NCI-H82 treated with DMSO at 0.1 percent for 48 hours (cell line): ENCODE data around the gene POLR1A.

Source experiments
- DNase-seq: peaks from one replicate; lab custom pipeline; 2025; ENCODE audit not compliant: unreplicated experiment; lab: John Stamatoyannopoulos, UW

POLR1A gene

DNA sequence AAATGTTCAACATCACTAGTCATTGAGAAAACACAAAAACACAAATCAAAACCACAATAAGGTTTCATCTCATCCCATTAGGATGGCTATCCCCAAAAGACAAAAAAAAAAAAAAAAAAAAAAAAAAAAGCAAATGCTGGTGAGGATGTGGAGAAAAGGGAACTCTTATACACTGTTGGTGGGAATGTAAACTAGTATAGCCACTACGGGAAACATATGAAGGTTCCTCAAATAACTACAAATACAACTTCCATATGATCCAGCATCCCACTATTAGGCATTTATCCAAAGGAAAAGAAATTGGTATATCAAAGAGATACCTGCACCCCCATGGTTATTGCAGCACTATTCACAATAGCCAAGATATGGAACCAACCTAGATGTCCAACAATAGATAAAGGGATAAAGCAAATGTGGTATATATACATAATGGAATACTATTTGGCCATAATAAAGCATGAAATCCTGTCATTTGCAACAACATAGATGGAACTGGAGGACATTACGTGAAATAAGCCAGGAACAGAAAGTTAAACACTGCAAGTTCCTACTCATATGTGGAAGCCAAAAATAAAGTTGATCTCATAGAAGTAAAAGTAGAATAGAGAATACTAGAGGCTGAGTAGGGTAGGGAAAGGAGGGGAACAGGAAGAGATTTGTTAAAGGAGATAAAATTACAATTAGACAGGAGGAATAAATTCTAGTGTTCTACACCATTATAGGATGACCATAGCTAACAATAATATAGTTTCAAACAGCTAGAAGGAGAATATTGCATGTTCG lies 8.4 kb downstream of the POLR1A start:
- no peak for DNase-seq

DNA sequence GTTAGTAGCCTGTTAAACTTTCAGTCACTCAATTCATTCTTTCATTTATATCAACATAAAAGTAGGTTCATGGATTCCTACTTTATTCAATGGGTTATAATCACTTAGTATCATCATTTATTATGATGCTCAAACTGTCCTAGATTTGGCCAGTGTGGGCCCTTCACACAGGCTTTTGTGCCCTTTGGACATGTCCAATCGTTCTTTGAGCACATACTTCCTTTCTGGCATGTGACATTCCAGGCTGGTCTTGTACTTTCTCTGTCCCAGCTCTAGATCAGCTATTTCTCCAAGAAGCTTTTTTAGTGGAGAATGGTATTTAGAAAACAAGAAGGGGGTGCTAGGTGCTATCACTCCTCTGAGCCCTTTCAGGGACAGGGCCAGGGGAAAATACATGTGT lies 11.5 kb downstream of the POLR1A start:
- DNase-seq, result no peak

DNA sequence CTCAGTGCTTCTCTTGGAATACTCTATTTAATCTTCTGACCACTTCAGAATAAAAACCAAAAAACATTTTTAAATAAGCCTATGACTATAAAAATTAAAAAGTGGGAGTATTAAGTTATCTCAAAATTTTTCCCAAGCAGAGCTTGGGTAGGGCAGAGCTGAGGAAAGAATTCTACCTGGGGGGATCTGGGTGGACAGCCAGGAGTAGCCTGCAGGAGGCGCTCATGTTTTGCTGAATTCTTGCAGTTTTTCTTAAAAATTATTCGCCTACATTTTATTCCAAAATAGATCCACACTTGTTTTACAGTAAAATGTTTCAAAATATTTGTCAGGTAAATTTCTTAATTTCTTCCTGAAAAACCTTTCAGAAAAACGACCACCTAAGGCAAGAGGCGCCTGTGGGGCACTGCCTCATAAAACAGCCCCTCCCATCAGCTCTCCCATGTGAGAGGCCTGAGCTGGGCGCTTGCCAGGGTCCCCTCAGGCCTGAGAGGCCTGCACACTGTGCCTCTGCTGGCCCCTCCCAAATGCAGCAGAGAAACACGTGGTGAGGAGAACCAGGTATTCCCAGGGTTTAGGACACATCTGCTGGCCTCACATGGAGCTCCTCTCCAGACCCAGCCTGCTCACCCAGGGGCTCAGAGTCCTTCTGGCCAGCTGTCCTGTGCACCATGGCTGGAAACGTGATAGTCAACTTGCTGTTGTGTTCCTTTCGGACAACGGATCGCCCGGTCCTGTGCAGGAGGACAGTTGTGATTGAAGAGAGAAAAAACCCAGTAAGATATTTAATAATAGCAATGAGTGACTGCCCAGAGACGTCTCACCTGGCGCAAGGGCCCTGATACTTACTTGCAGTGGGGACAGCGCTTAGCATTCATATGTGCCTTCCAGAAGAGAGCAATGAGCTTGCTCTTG lies 17.5 kb downstream of the POLR1A start:
- no peak for DNase-seq

DNA sequence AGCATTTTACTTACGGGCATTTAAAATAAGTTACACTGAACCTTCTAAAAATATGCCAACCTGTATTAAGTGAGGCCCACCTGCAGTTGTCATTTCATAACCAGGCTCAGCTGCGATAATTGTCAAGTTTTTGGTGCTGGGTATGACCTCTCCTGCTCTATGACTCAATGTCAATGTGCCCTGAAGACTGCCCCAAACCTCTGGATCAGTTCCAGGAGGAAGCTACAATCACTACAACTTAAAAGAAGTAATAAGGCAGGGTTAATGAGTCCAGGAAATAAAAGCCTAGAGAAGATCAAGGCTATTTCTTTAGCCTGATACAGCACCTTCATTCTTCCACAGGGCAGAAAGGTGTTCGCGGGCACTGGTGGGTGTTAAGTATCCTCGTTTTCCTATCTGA lies 22.9 kb downstream of the POLR1A start:
- DNase-seq, result no peak

DNA sequence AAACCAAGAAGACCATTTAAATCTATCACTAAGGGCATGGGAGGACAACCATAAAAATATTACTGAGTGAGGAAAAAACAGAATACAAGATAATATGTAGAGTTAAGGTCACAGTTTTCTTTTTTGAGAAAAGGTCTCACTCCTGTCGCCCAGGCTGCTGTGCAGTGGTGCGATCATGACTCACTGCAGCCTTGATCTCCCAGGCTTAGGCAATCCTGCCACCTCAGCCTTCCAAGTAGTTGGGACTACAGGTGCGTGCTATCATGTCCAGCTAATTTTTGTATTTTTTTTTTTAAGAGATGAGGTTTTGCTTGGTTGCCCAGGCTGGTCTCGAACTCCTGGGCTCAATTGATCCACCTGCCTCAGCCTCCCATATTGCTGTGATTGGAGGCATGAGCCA lies 24.0 kb downstream of the POLR1A start:
- DNase-seq, result no peak

DNA sequence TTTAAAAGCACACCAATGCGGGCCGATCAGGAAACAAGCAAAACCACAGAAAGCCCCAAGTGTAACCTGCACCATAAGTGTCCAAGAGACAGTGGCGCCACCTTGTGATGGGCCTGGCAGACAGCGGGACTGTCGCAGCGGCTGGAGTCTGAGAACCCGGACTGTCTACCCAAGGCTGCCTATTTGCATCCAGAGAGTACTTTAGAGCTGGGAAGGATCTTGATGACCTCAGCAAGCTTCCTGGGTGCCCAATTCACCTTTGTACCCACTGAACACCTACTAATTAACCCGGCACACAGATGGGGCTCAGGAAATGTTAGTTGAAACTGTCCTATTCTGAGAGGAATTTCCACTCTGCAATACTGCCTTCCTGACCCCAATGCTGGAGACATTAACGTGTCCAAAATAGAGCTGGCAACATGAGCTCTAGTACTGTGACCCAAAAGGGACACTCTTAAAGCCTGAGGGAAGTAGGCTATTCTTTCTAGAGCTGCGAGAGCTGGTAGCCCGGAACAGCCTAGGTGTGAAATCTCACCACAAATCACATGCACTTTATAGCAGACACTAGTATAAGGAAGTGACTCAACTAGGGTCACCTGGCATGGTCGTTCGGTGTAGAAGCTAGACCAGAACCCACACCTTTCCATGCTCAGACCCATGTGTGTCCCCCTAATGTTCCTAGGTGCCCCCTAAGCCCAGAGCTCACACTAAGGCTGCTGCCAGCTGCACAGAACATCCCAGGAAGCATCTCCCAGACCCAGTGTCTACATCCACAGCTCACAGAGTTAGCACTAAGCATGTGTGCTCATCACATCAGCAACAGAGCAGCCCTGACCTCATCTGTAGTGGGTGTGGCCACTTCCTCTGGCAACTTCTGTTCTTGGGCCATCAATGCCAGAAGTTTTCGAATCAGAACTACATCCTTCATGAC lies 25.4 kb downstream of the POLR1A start:
- DNase-seq, result no peak

DNA sequence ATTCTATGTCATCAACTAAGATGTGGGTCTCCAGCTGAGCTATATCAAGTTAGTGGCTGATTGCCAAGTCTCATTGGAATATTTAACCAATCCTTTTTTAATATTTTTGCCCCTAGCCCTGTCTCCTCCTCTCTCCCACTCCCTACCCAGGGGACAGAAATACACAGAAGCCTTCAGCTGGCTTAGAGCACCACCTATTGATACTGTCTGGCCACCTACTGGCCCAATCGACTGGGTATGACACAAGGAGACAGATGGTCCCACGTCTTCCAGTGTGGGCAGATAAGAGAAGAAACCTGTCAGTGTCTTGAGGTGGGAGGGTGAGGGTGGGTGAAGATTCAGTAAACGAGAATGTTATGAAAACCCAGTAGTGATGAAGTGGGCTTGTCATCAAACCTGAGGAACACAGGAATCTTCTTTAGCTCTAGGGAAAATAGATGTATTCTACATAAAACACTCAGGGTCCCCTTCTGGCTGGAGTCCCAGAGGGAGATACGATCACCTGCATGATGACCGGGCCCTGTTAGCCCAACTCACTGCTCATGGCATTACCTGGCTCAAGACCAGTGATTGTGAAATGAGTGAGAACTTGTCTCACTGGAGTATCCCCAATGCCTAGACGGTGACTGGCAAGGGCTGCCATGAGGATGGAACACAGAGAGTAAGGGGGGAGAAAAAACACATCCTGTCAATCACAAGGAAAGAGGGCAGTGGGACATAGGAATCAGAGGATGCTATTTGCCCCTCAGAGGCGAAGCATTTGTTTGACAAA lies 26.7 kb downstream of the POLR1A start:
- no peak for DNase-seq

DNA sequence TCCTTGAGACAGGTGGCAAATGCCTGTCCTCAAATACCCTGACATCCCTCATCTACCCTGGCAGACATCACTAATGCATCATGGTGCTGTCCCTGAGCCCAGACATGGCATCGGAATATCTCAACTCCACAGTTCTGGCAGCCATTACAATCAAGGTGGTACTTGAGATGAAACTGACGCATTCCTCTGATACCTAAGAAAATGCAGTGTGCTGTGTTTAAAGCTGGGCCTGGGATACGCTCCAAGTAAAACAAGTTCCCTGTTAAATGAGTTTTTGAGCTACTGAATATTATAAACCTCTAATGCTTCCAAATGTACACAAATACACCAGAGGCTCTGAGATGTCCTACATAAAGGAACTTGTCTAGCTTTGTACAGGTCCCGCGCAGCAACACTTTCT lies 29.8 kb downstream of the POLR1A start:
- no peak for DNase-seq

DNA sequence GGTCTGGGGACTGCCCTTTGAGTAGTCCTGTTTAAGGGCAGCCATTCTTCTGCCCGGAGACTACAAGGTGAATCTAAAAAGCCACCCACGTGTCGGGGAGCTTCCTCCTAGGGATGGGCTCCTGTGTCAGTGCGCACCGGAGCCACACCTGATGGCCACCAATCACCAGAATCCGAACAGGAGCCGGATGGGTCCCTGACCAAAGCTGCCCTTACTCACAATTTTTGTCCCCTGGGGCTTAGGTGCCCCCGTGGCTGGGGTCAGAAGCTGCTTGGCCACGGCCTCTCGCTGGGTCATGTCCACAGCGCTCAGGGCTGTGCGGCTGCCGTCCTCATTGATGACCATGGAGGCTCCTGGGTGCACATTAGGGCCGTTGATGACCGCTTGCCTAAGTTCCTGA lies 30.9 kb downstream of the POLR1A start:
- no peak for DNase-seq

DNA sequence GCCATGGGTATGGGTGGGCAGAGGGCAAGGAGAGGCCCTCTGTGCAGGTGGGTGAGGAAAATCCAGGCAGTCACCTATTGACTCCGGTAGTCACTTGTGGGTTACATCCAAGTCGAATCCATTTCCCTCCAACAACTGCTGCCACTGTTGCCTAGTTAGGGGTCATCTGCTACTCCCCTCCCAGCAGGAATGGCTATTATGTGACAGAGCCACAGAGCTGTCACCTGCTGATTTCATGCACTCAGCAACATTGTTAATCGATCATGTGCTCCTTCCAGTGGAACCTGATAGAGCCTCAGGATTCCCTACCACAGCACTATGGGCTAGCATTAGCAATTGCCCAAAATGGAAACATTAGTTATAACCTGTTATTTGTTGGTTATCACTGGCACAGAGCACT lies 31.4 kb downstream of the POLR1A start:
- no peak for DNase-seq

DNA sequence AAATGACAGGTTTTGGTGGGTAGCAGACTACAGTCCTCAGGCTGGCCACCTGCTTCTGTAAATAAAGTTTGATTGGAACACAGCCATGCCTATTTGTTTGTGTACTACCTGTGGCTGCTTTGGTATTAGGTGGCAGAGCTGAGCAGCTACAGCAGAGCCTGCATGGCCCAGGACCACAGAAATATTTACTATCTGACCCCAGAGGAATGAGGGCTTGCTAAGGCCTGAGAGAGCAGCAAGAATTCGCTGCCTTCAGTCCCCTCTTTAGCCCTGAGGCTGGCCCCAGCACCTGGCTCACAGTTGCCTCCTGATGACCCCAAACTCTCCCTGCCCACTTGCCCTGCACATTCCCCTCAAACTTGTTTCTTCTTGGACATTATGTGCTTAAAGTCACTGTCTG lies 32.5 kb downstream of the POLR1A start:
- no peak for DNase-seq

DNA sequence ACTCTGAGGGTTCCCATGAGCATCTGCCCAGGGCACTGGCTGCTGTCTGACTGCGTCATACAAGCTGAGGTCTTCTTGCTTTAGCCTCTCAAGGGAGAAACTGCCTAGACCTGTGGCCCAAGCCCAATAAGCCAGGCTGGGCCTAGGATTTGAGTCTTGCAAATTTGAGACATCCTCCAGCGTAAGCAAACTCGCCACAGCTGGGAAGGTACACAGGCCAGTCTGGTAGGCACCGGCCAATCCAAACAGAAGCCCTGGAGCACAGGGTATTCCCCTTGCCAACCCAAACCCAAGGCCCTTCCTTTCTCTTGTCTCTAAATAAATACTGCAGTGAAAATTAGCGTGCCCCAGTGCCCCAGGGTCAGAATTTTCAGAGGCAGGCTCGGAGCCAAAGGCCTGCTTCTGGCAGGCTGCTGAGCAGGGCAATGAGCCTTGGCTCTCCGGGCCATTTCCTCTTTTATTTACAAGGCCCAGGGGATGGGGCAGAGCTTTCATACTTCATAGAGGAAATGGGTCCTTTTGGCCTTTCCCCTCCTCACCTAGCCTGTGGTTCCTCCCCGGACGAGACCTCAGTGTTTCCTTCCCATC lies 33.3 kb downstream of the POLR1A start:
- DNase-seq, result no peak

DNA sequence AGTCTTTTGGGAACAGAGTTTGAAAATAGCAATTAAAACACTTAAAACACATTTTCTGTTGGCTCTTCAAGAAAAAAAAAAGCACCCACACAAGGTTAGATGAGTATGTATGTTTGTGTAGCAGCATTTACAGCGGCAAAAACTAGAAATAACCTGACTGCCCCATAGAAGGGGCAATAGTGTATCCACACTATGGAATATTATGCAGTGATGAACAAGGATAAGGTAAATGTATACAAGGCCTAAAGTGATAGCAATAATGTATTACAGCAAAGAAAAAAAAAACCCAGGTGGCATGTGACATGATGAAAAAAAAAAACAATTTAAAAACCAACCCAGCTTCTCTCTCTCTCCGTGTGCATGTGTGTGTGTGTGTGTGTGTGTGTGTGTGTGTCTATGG lies 34.8 kb downstream of the POLR1A start:
- DNase-seq, result no peak

DNA sequence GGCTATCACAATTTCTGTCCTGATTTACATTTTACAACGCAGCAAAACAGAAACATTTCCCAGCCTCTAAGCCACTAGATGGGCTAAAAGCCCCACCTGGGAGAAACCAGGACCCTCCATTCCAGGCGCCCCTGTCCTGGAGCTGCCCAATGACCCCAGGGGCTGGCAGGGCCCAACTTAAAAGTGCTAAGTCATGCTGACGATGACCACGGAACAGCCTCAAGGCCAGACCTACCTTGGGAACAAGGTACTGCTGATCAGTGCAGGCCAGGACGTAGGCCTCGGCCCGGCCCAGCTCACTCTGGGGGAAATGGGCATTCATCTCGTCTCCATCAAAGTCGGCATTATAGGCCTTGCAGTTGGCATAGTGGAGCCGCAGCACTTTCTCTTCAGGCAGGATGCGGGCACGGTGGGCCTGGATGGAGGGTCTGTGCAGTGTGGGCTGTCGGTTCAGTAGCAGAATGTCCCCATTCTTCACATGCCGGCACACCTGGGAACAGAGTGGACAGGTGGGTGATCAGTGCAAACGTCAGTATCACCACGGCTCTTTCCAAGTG lies 35.8 kb downstream of the POLR1A start:
- DNase-seq, result no peak

DNA sequence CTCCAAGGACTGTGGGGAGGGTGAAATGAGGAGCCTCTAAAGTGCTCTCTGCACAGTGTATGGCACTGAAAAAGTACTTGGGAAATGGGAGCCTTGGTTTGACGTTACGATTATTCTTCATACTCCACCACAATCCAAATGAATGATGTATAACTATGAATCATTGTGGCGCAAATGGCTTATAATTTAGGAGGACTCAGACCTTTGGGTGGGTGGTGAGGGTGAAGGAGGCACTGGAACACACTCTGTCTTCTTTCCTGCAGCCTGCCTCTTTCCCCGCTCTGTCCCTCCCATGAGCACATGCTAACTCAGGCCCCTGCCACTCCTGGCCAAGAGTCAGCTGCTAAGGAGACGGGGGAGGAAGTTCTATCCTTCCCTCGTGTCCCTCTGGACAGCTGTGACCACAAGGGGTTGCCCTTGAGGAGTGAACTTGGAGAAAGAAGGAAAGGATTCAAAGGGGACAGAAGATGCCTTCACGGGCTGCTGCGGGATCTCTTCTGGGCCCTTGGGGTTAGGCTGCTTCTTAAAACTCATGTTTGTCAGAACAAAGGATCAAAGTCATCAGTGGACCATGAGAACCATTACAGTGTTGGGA lies 36.5 kb downstream of the POLR1A start:
- DNase-seq, result no peak

DNA sequence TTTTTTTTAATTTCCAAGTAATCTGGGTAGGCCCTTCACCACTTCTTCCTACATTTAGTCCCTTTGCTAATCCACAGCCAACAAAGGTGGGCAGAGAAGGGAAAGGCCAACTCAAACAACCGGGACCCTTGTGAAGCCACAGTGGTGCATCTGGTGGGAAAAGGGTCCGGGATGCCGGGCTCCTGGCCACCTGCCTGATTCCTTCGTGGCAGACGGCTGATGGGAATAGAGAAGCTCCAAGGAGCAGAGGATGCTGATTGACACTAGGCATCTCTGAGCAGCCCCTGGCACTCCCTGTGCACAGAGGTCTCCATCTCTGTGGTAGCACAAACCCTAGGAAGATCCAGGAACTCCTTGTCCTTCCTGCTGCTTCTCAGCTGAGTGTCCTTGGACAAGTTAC lies 37.0 kb downstream of the POLR1A start:
- DNase-seq, result no peak

DNA sequence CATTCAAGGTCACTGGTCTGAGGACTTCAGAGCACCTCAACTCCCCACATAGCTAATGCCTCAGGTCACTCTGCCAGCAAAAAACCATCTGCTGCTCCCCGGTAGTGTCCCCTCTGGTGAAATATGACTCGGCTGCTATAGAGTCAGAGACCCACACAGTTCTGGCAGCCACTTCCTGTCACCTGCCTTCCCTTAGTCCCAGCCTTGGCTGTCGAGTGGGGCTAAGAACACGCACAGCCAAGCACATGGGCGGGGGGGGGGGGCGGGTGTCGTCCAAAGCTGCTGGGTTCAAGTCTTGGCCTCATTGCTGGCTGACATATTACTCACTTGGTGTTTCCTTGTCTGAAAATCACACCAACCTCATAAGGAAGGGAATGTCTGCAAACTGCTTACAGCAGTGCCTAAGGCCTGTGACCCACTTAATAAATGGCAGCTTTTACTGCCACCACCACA lies 37.5 kb downstream of the POLR1A start:
- DNase-seq, result no peak

DNA sequence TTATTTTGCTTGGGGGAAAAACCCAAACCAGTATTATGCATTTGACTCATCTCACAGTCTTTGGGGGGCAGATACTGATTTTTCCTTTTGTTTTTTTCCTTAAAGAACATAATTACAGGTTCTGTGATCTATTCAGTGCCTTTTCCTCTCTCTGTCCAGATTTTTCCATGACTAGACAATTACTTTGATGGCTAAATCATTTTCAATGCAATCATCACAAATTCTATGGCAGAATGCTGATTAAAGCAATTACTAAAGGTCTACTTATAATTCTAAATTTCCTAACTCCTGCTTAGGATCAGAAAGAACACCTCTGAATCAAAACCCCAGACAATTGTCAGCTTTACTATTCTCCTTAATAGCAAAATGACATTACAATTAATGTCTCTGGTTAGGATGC lies 38.8 kb downstream of the POLR1A start:
- no peak for DNase-seq

DNA sequence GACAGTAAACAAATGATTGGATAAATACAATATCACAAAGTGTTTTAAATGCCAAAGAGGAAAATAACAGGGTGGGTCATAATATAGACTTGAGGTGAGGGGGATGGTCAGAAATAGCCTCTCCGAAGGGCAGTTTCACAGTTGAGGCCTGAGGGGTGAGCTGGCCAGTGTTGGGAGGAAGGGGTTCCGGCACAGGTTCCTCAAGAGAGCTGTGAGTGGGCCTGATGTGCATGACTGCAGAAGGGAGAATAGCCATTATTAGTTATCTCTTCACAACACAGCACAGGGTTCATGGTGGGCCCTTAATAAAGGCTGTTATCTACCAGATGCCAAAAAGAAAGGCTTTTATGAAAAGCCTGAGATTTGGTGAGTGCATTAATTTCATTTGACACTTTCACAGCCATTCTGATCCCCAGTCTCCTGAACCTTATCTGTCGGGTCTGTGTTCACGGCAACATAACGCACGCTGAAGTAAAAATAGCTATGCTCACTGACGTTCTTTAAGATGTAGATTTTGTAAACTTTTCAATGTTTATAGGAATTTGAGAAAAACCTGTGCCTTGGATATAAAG lies 39.6 kb downstream of the POLR1A start:
- DNase-seq, result no peak
